ENCODE results near the gene COQ10B. TPM values are rescaled to one million over a fixed set of nuclear protein-coding genes. Genes with fewer than 3 reads are reported as not detected.

COQ10B gene
- total and polyA plus RNA-seq, 2 of the 4 experiments (the other 2 are of a cell fraction): 9.5 to 28.7 TPM

- H2AK5ac ChIP-seq (ENCODE audit: low read depth, low read length): no peak overlapping the region
- H3K4ac ChIP-seq (ENCODE audit: low read depth, low read length): no peak overlapping the region
- in situ Hi-C loops (cut with MboI; ENCODE audit: low sequenced_read_pairs) (no loop called here), dilution Hi-C loops (cut with HindIII; ENCODE audit: low sequenced_read_pairs, unreplicated experiment) (no loop called here), intact Hi-C loops (cut with micrococcal nuclease) (no loop called here)
- TF ChIP-seq SMC3 (IDR thresholded peaks at IDR 0.05; ENCODE audit: low read depth, low read length) (no peak), MAZ (IDR thresholded peaks at IDR 0.05; ENCODE audit: borderline replicate concordance, low read depth, low read length) (no peak), MXI1 (IDR thresholded peaks at IDR 0.05; ENCODE audit: borderline replicate concordance, low read depth, low read length) (no peak), RFX5 (IDR thresholded peaks at IDR 0.05; ENCODE audit: low read depth, low read length) (no peak)
- DNase-seq (no peak), ATAC-seq (ENCODE audit: low read depth) (peak; percentile 70)
- no peaks in the 10 kb centered on the region for H3K9me3 ChIP-seq (ENCODE audit: control insufficient read depth, insufficient read depth, low read length)
- no peak overlapping the region for H3K9ac ChIP-seq (ENCODE audit: low read depth, low read length)
- no peak overlapping the region for H3K27ac ChIP-seq (ENCODE audit: insufficient read depth, low read length)
- H2AFZ ChIP-seq (replicated peaks; ENCODE audit: low read length, poor library complexity): no peak overlapping the region
- H4K20me1 ChIP-seq (ENCODE audit: insufficient read depth, low read length): peaks cover 3% of the 10 kb centered on the region; the same call in 1 of the 2 replicates
- no peak overlapping the region for H3K56ac ChIP-seq (ENCODE audit: extremely low read depth, insufficient read depth, low read length)
- no peaks in the 10 kb centered on the region for H3K27me3 ChIP-seq (ENCODE audit: control insufficient read depth, insufficient read depth, low read length)
- WGBS, 2 experiments (ENCODE audit: extremely low coverage in 2 of 2, insufficient read length in 1 of 2): no CpG with 5 or more reads among the region's 2 CpGs
- H3K18ac ChIP-seq (ENCODE audit: low read depth, low read length): no peak overlapping the region
- H2AK9ac ChIP-seq (replicated peaks; ENCODE audit: low read depth, low read length, poor library complexity): no peak overlapping the region
- no TSS peak for BruUV-seq (replicated peaks)
- no peak overlapping the region for H3K4me2 ChIP-seq (ENCODE audit: low read depth, low read length)
- no peak overlapping the region for H3K23ac ChIP-seq (ENCODE audit: low read depth, low read length)
- H3K14ac ChIP-seq (replicated peaks; ENCODE audit: low read depth, low read length): no peak overlapping the region
- H3K4me1 ChIP-seq (ENCODE audit: control insufficient read depth, insufficient read depth, low read length): no peaks in the 10 kb centered on the region; the same call in 1 of the 2 replicates
- no peak overlapping the region for H2BK20ac ChIP-seq (ENCODE audit: low read depth, low read length)
- H2BK15ac ChIP-seq (ENCODE audit: low read depth, low read length): no peak overlapping the region
- CTCF ChIA-PET: no interaction called here
- no peak overlapping the region for H4K8ac ChIP-seq (ENCODE audit: low read depth in 2 of 2, low read length in 2 of 2)
- H3K9me1 ChIP-seq (ENCODE audit: insufficient read depth, low read length): no peaks in the 10 kb centered on the region
- no peak overlapping the region for H3K4me3 ChIP-seq (ENCODE audit: insufficient read depth, low read depth, low read length)
- POLR2A ChIA-PET (ENCODE audit: unreplicated experiment): no interaction called here
- no peak overlapping the region for H2BK5ac ChIP-seq (ENCODE audit: low read depth, low read length, poor library complexity, severe bottlenecking)
- no peak overlapping the region for H4K91ac ChIP-seq (ENCODE audit: insufficient read depth, low read depth, low read length)
- no peak overlapping the region for H4K5ac ChIP-seq (ENCODE audit: low read depth, low read length)
- H2BK120ac ChIP-seq (ENCODE audit: low read depth, low read length): no peak overlapping the region
- peaks cover 25 to 34% of the 10 kb centered on the region in 2 experiments for H3K79me1 ChIP-seq (ENCODE audit: low read depth in 1 of 2, low read length in 2 of 2)
- H3K36me3 ChIP-seq (ENCODE audit: control insufficient read depth, insufficient read depth, low read length): peaks cover 68% of the 10 kb centered on the region
Measured at GRCh38 chr2:197414515-197414914, 38.8 kb upstream of the COQ10B start.

Data from IMR-90 (cell line).